Measurements from ENCODE around the gene PRDM2. TPM values are rescaled to one million over a fixed set of nuclear protein-coding genes. Genes with fewer than 3 reads are reported as not detected.

PRDM2 gene
- total and polyA plus RNA-seq, 9 donors, result 30.0 to 81.9 (median 61.8) TPM

DNA sequence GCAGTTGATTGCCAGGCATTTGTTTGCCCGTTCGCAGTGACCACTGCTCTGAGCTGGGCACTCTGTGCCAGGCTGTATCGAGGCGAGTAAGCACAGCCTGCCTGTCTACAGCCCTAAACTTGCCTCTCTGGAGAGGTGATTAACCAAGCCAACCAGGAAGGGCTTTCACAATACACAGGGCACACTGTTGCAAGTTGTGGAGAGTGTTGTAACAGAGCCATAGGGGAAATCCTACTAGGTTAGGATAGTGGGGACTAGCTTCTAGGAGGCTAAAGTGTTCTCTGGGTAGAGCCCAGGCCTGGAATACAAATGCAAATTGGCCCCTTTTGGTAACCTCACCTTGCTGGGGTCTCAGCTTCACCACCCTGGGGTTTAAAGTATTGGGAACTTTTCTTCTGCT, 23.8 kb downstream of the PRDM2 start:
- Histone ChIP-seq H3K36me3 (no peaks in the 10 kb centered on the region), H3K4me3 (no peak overlapping the region), H3K9me3 (no peaks in the 10 kb centered on the region), H3K27ac (no peak overlapping the region), H3K4me1 (ENCODE audit: insufficient read depth) (peaks cover 7% of the 10 kb centered on the region), H3K27me3 (no peaks in the 10 kb centered on the region)
- no peak for DNase-seq
- 93 to 97% (median 96%) methylated on average over 4 of the region's 4 CpGs for WGBS, 3 donors
- TF ChIP-seq, protein P1, sequence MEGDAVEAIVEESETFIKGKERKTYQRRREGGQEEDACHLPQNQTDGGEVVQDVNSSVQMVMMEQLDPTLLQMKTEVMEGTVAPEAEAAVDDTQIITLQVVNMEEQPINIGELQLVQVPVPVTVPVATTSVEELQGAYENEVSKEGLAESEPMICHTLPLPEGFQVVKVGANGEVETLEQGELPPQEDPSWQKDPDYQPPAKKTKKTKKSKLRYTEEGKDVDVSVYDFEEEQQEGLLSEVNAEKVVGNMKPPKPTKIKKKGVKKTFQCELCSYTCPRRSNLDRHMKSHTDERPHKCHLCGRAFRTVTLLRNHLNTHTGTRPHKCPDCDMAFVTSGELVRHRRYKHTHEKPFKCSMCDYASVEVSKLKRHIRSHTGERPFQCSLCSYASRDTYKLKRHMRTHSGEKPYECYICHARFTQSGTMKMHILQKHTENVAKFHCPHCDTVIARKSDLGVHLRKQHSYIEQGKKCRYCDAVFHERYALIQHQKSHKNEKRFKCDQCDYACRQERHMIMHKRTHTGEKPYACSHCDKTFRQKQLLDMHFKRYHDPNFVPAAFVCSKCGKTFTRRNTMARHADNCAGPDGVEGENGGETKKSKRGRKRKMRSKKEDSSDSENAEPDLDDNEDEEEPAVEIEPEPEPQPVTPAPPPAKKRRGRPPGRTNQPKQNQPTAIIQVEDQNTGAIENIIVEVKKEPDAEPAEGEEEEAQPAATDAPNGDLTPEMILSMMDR (IDR thresholded peaks at IDR 0.05), result no peak
- no peak for TF ChIP-seq EP300 (IDR thresholded peaks at IDR 0.05)
- TF ChIP-seq POLR2A (IDR thresholded peaks at IDR 0.05), result no peak
- intact Hi-C loops (cut with DNase I), result no loop called here

DNA sequence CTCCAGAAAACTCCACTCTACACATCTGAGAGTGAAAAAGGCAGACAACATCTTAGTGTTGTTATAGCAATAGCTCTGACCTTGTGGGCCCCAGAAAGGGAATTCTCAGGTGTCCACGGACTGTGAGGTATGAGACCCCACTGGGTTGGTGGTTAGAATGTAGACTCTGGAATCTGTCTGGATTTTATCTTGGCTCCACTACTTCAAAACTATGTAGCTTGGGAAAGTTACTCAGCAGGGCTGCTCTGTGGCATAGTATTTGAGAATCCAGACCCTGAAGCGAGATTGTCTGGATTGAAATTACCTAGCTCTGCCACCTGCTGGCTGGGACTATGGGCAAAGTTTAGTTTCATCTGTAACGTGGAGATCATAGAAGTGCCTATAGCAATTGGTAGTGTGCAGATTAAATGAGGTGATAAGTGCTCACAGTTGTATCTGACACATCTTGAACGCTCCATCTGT, 25.8 kb downstream of the PRDM2 start:
- Histone ChIP-seq H3K27ac (no peak overlapping the region), H3K4me1 (ENCODE audit: insufficient read depth) (peaks cover 12% of the 10 kb centered on the region), H3K9me3 (no peaks in the 10 kb centered on the region), H3K4me3 (no peak overlapping the region), H3K27me3 (no peaks in the 10 kb centered on the region), H3K36me3 (no peaks in the 10 kb centered on the region)
- no peak for DNase-seq
- 53 to 69% (median 57%) methylated on average over 4 of the region's 4 CpGs for WGBS, 3 donors
- intact Hi-C loops (cut with DNase I), result no loop called here
- TF ChIP-seq, protein P1 (IDR thresholded peaks at IDR 0.05), result peak in 1 of 3 donors; percentile 19
- TF ChIP-seq EP300 (IDR thresholded peaks at IDR 0.05), result no peak

DNA sequence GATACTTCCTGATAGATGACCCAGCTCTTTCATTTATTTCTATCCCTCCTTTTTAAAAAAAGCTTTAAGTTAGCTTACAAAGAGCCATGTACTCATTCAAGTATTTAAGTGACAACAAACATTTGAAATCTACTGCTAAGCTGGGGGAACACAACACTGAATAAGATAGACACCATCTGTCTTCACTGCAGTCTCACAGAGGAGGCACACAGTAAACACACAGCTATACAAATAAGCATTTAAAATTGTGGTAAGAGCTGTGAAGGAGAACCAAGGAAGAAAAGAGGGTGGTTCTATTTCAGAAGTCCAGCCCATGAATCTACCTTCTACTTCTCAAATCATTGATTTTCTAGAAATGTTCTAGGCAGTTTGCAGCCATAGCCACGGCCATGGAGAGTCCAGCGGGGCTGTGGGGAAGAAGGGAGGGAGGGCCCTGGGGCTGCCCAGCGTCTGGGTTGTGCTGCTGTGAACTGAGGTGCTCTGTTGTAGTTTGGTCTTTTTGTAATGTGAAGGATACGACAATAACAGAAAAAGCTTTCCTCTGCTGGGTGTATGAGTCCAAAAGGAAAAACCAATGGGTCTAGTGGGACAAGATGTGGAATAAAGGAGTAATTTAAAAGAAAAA, 28.2 kb downstream of the PRDM2 start:
- H3K4me3 ChIP-seq, result no peak overlapping the region
- no peak overlapping the region for H3K27ac ChIP-seq
- intact Hi-C loops (cut with DNase I), result no loop called here
- TF ChIP-seq POLR2A (IDR thresholded peaks at IDR 0.05), result no peak
- peaks cover 17% of the 10 kb centered on the region for H3K4me1 ChIP-seq (ENCODE audit: insufficient read depth)
- H3K9me3 ChIP-seq, result no peaks in the 10 kb centered on the region
- 43 to 60% (median 49%) methylated on average over 4 of the region's 4 CpGs for WGBS, 3 donors
- DNase-seq, result no peak
- H3K36me3 ChIP-seq, result no peaks in the 10 kb centered on the region
- H3K27me3 ChIP-seq, result no peaks in the 10 kb centered on the region

DNA sequence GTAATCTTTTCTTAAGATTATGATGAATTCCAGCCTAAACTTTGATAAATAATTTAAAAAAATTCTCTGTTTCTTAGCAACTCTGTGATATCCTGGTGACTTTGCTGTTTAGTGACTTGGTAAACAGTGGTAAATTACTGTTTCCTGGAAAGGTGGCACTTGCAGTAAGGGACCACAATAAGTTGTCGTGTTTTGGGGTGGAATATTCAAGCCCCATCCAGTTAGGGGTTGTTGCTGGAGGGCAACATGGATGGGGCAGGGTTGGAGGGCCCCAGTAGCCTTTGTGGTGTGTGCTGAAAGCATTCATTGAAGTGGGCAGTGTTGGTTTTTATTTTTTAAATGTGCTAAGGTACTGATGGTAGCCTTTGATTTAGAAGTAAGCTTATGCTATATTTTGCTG, 30.3 kb downstream of the PRDM2 start:
- Histone ChIP-seq H3K9me3 (no peaks in the 10 kb centered on the region), H3K4me3 (no peak overlapping the region), H3K27ac (no peak overlapping the region), H3K27me3 (no peaks in the 10 kb centered on the region), H3K36me3 (no peaks in the 10 kb centered on the region), H3K4me1 (ENCODE audit: insufficient read depth) (peaks cover 18% of the 10 kb centered on the region)
- DNase-seq, result no peak
- TF ChIP-seq EP300 (IDR thresholded peaks at IDR 0.05), result no peak
- TF ChIP-seq, protein P1 (IDR thresholded peaks at IDR 0.05), result no peak
- TF ChIP-seq POLR2A (IDR thresholded peaks at IDR 0.05), result no peak
- 79 to 92% (median 84%) methylated on average over 1 of the region's 1 CpG for WGBS, 3 donors
- intact Hi-C loops (cut with DNase I), result no loop called here

DNA sequence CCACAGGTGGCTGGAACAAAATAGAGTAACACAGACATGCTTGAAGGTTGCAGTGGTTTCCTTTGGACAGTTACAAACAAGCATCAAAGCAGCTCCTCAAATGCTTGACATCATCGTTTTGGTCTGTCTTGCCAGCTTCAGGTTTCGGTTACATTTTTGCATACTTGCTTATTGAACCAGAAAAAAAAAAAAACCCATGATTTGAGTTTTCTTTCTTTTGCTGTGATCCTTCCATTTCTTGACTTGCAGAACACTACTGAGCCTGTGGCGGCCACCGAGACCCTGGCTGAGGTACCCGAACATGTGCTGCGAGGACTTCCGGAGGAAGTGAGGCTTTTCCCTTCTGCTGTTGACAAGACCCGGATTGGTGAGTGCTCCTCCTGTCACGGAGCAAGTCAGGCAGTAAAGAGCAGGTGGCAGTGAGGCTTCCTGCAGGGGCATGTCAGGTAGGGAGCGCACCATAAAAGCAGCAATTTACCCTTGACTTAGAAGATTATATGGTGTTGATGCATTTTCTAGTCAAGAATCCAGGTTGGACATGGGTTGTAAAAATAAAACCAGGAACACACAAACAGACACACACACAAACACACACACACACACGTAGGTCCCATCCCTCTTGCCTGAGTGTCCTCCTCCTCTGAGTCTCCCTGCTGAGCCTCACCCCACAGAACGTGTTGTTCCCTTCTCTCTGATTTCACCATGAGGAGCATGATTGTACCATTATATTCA, 30.9 kb downstream of the PRDM2 start:
- no peak overlapping the region for H3K27ac ChIP-seq
- no peak for DNase-seq
- intact Hi-C loops (cut with DNase I), result no loop called here
- H3K4me3 ChIP-seq, result no peak overlapping the region
- H3K36me3 ChIP-seq, result no peaks in the 10 kb centered on the region
- no peaks in the 10 kb centered on the region for H3K9me3 ChIP-seq
- H3K27me3 ChIP-seq, result no peaks in the 10 kb centered on the region
- no peak for TF ChIP-seq EP300 (IDR thresholded peaks at IDR 0.05)
- TF ChIP-seq, protein P1 (IDR thresholded peaks at IDR 0.05), result no peak
- peaks cover 18% of the 10 kb centered on the region for H3K4me1 ChIP-seq (ENCODE audit: insufficient read depth)
- 55 to 63% (median 58%) methylated on average over 12 of the region's 12 CpGs for WGBS, 3 donors

Data from ovary (tissue), 9 donors.